ENCODE measurements around the gene KIRREL1. TPM values are rescaled to one million over a fixed set of nuclear protein-coding genes. Genes with fewer than 3 reads are reported as not detected.

The KIRREL1 gene
- total and polyA plus RNA-seq, 9 donors: 21.6 to 55.3 (median 37.3) TPM

DNA sequence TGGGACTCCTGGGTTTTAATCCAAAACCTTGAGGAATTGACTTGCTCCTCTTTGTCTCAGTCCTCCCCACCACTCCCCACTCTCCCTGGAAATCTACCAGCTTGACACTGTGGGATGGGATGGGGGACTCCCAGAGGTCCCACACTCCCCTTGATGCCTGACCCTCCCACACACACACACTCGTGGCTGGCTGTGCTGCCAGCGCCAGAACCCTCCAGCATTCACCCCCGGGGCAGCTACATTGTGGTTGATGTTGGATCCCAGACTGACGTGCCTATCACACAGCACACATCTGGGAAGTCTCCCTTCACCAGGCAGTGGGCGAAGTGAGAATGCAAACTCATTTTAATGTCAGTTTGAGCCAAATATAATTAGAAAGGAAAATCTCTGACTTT, 10.0 kb downstream of the KIRREL1 start:
- H3K36me3 ChIP-seq (ENCODE audit: control insufficient read depth, insufficient read depth, low read length): peaks cover 9% of the 10 kb centered on the region
- peaks cover 46% of the 10 kb centered on the region for H3K4me1 ChIP-seq (ENCODE audit: control insufficient read depth, insufficient read depth, low read length)
- WGBS (ENCODE audit: insufficient coverage): 40% methylated on average over 2 of the region's 5 CpGs
- DNase-seq: no peak
- H3K4me3 ChIP-seq (ENCODE audit: low read length): no peak overlapping the region
- no peaks in the 10 kb centered on the region for H3K27me3 ChIP-seq (ENCODE audit: control insufficient read depth, insufficient read depth, low read length)
- H3K27ac ChIP-seq (ENCODE audit: low read length): peak overlapping the region; percentile 66
- no peaks in the 10 kb centered on the region for H3K9me3 ChIP-seq (replicated peaks; ENCODE audit: control insufficient read depth, low read depth, low read length)

DNA sequence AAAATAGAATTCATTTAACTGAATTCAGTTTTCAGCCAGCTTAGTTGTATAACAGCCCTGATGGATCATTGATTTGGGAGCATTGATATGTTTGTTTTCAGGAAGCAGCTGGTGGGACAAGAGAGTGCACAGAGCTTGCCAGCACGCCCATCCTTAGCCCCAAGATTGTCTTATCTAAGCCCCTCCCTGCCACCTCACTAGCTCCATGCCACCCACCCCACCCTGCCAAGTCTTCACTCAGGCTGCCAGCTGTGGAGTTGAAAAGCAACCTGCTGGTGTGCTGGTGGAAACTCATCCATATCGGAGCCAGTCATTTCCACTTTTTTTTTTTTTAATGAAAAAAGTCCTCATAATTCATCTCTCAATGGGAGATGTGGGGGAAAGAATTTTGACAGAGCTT, 11.8 kb downstream of the KIRREL1 start:
- no CpG with 5 or more reads among the region's 2 CpGs for WGBS (ENCODE audit: insufficient coverage)
- Histone ChIP-seq H3K9me3 (replicated peaks; ENCODE audit: control insufficient read depth, low read depth, low read length) (no peaks in the 10 kb centered on the region), H3K36me3 (ENCODE audit: control insufficient read depth, insufficient read depth, low read length) (peaks cover 9% of the 10 kb centered on the region), H3K4me3 (ENCODE audit: low read length) (no peak overlapping the region), H3K27me3 (ENCODE audit: control insufficient read depth, insufficient read depth, low read length) (no peaks in the 10 kb centered on the region), H3K4me1 (ENCODE audit: control insufficient read depth, insufficient read depth, low read length) (peaks cover 60% of the 10 kb centered on the region), H3K27ac (ENCODE audit: low read length) (no peak overlapping the region)
- no peak for DNase-seq

DNA sequence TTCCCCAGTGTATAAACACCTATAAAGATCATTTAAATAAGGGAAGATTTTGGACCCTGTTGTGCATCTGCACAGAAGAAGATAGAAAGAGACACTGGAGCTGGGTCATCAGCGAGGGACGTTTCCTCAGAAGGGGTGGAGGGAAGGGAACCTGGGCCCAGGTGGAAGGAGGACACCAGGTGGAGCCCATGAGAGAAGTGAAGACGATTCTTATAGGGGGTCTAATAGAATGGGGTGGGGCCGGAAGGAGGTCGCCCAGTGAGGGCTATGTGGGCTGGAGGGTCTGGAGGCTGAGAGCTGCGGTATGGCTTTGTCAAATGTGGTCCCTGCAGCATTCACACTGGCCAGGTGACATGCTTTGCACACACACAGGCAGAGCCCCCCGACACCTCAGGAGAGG, 13.7 kb downstream of the KIRREL1 start:
- Histone ChIP-seq H3K36me3 (ENCODE audit: control insufficient read depth, insufficient read depth, low read length) (peaks cover 9% of the 10 kb centered on the region), H3K27ac (ENCODE audit: low read length) (peak overlapping the region; percentile 91), H3K27me3 (ENCODE audit: control insufficient read depth, insufficient read depth, low read length) (no peaks in the 10 kb centered on the region), H3K9me3 (replicated peaks; ENCODE audit: control insufficient read depth, low read depth, low read length) (no peaks in the 10 kb centered on the region), H3K4me1 (ENCODE audit: control insufficient read depth, insufficient read depth, low read length) (peaks cover 73% of the 10 kb centered on the region), H3K4me3 (ENCODE audit: low read length) (no peak overlapping the region)
- WGBS (ENCODE audit: insufficient coverage): 64% methylated on average over 5 of the region's 7 CpGs
- no peak for DNase-seq

DNA sequence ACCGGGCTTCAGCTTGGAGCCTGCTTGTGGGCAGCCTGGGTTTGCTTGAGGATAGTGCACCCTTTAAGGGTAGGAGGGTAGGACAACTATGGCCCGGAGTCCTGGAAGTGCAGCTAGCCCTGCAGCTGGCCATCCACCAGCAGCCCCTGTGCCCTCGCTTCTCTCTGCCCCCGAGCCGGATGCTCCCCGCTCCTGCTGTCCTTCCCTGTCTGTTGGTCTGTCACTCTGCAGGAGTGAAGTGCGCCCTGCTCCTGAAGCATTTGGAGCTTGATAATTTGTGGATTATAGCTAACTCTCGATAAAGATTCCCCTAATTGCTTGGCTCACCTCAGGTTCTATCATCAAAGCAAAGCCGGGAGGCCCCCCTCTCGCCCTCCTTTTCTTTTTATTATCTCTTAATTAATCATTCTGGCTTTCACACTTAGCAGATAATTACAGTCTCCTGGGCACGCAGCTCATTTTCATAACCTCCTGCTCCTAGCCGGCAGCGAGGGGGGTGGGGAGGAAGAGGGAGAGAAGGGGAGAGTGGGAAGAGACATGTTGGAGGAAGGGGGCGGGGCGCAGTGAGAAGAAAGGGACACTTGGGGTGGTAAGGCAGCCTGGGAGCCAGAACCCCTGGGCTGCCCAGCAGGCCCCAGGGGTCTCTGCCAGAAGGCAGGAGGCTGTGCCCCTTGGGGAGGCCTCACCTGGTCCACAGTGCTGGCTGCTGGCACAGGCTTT, 14.4 kb downstream of the KIRREL1 start:
- Histone ChIP-seq H3K9me3 (replicated peaks; ENCODE audit: control insufficient read depth, low read depth, low read length) (no peaks in the 10 kb centered on the region), H3K4me3 (ENCODE audit: low read length) (no peak overlapping the region), H3K36me3 (ENCODE audit: control insufficient read depth, insufficient read depth, low read length) (peaks cover 9% of the 10 kb centered on the region), H3K4me1 (ENCODE audit: control insufficient read depth, insufficient read depth, low read length) (peaks cover 67% of the 10 kb centered on the region), H3K27ac (ENCODE audit: low read length) (peak overlapping the region; percentile 91), H3K27me3 (ENCODE audit: control insufficient read depth, insufficient read depth, low read length) (no peaks in the 10 kb centered on the region)
- DNase-seq: no peak
- WGBS (ENCODE audit: insufficient coverage): 33% methylated on average over 4 of the region's 15 CpGs

DNA sequence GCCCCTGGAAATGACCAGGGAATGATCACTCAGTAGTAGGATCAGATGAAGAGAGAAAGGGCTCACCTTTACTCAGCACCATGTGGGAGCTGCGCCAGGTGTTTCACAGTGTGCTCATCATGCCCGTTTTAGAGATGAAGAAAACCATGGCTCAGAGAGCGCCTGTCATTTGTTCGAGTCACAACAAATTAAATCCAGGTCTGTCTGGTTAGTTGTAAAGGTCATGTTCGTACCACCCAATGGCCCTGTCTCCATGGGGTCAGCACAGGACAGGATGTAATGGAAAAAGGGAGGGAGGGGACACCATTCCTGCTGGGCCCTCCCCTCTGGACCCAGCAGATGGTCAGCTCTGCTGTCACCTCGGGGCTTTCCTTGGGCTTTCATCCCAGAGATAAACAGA, 15.2 kb downstream of the KIRREL1 start:
- H3K4me1 ChIP-seq (ENCODE audit: control insufficient read depth, insufficient read depth, low read length): peaks cover 61% of the 10 kb centered on the region
- peaks cover 9% of the 10 kb centered on the region for H3K36me3 ChIP-seq (ENCODE audit: control insufficient read depth, insufficient read depth, low read length)
- H3K9me3 ChIP-seq (replicated peaks; ENCODE audit: control insufficient read depth, low read depth, low read length): no peaks in the 10 kb centered on the region
- peak overlapping the region; percentile 91 for H3K27ac ChIP-seq (ENCODE audit: low read length)
- 50% methylated on average over 5 of the region's 6 CpGs for WGBS (ENCODE audit: insufficient coverage)
- H3K4me3 ChIP-seq (ENCODE audit: low read length): no peak overlapping the region
- no peak for DNase-seq
- no peaks in the 10 kb centered on the region for H3K27me3 ChIP-seq (ENCODE audit: control insufficient read depth, insufficient read depth, low read length)

DNA sequence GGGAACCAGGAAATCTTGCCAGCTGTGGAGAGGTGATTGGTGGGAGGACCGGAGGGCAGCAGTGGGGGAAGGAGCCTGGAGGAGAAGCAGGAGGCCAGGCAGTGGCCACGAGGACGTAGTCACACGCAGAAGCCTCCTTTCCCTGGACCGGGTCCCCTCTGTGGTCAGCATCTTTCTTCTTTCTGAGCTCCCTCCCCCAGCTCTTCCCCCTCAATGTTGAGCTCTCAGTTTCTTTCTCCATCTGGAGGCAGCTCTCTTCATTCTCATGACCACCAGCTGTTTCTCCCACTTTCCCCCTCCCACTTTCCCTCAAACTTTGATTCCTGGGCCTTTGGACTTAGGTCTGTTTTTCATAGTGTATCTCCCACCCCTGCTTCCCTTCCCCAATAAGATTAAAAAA, 18.3 kb downstream of the KIRREL1 start:
- no peaks in the 10 kb centered on the region for H3K9me3 ChIP-seq (replicated peaks; ENCODE audit: control insufficient read depth, low read depth, low read length)
- H3K4me1 ChIP-seq (ENCODE audit: control insufficient read depth, insufficient read depth, low read length): peaks cover 70% of the 10 kb centered on the region
- WGBS (ENCODE audit: insufficient coverage): 17% methylated on average over 2 of the region's 5 CpGs
- H3K36me3 ChIP-seq (ENCODE audit: control insufficient read depth, insufficient read depth, low read length): no peaks in the 10 kb centered on the region
- H3K27me3 ChIP-seq (ENCODE audit: control insufficient read depth, insufficient read depth, low read length): no peaks in the 10 kb centered on the region
- peak; percentile 66 for DNase-seq
- peak overlapping the region; percentile 91 for H3K27ac ChIP-seq (ENCODE audit: low read length)
- H3K4me3 ChIP-seq (ENCODE audit: low read length): no peak overlapping the region

DNA sequence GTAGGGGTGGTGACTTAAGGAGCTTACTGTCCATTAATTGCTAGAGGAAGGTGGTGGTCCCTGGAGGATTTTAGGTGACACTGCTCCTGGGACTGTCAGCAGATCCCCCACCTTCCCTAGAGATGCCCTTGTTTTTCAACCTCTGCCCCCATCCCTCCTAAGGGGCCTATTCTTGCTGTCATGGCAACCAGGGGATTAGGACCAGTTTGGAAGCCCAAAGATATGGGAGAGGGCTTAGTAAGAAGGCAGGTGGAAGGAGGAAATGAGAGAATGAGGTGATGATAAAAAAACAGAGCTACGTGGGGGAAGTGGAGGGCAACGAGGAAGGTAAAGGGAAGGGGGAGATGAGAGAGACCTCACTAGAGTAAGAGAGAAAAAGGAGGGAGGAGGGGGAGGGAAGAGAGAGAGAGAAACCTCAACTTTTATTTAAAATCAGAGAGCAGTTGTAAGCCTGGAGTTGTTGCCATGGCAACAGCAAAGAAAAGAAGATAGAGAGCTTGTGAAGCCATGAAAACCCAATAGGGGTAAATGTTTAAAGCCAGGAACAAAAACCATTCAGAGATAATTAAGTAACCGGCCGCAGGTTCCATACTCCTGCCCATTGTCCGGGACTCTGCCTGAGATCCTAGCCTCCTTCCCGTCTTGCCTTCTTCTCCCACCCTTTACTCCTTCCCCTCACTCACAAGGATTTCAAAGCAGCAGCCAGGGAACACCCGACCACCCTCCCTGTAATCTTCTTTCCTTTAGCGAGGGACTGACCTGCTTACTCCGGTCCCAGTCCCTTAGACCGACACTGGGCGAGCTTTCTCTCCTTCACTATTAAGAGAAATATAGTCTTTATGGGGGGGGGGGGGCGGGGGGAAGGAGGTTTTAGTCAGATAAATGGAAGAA, 20.6 kb downstream of the KIRREL1 start:
- Histone ChIP-seq H3K27ac (ENCODE audit: low read length) (peak overlapping the region; percentile 45), H3K27me3 (ENCODE audit: control insufficient read depth, insufficient read depth, low read length) (no peaks in the 10 kb centered on the region), H3K4me3 (ENCODE audit: low read length) (no peak overlapping the region), H3K4me1 (ENCODE audit: control insufficient read depth, insufficient read depth, low read length) (peaks cover 66% of the 10 kb centered on the region), H3K36me3 (ENCODE audit: control insufficient read depth, insufficient read depth, low read length) (no peaks in the 10 kb centered on the region), H3K9me3 (replicated peaks; ENCODE audit: control insufficient read depth, low read depth, low read length) (no peaks in the 10 kb centered on the region)
- WGBS (ENCODE audit: insufficient coverage): 25% methylated on average over 6 of the region's 12 CpGs
- DNase-seq: peak; percentile 89

DNA sequence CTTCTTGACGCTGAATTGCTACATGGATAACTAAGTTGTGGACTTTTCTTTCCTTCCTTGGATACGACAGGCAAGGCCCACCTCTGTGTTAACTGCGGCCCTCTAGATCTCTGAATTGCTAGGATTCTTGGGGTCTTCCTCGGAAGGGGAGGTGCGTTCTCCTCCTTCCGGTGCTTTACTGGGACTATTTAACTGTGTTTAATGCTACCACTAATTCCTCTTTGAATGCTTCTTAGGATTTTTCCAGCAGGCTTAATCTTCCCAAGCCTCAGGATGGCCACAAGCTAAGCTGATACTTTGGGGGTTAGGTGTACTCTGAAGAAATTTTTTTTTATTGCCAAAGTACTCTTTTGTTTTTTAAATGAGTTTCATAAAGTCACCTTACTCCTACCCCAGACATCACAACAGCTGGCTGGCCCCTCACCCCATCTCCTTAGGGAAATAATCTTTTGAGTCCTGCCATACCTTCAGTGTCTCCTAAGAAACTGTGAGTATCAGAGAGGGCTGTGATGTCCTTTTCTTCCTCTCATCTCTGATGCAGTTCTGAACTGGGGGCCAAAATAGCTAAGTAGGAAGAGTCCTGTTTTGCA, 21.4 kb downstream of the KIRREL1 start:
- Histone ChIP-seq H3K27ac (ENCODE audit: low read length) (peak overlapping the region; percentile 21), H3K9me3 (replicated peaks; ENCODE audit: control insufficient read depth, low read depth, low read length) (no peaks in the 10 kb centered on the region), H3K4me1 (ENCODE audit: control insufficient read depth, insufficient read depth, low read length) (peaks cover 68% of the 10 kb centered on the region), H3K36me3 (ENCODE audit: control insufficient read depth, insufficient read depth, low read length) (no peaks in the 10 kb centered on the region), H3K4me3 (ENCODE audit: low read length) (no peak overlapping the region), H3K27me3 (ENCODE audit: control insufficient read depth, insufficient read depth, low read length) (no peaks in the 10 kb centered on the region)
- no CpG with 5 or more reads among the region's 6 CpGs for WGBS (ENCODE audit: insufficient coverage)
- DNase-seq: no peak

DNA sequence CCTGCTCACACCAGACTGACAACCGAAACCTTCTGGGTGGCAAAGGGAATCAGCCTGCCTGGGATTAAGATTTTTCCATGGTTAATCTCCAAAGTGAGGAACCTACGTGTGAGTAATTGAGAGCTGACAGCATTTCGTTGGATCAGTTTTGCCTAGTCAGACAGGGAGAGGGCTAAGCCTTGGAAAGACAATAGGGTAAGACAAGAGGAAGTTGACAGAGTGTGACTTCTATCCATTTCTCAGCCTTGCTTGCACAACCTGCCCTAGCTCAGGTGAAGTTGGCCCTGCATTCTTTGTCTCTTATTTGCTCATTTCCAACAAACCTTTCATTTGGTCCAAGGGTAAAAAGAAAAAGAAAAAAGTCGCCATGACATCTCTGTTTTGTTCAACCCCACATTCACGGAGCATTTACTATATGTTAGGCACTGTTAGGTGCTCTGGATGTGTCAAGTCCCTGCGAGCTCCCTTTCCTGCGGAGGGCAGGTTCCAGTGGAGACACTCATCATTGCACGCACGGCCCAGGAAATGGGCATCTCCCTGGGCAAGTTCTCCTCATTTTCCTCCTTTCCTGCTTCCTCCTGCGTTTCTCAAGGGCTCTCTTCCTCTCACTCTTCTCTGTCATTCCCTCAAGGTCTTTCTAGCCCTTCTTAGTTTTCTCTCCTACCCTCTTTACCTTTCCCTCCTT, 23.3 kb downstream of the KIRREL1 start:
- Histone ChIP-seq H3K4me3 (ENCODE audit: low read length) (no peak overlapping the region), H3K27me3 (ENCODE audit: control insufficient read depth, insufficient read depth, low read length) (no peaks in the 10 kb centered on the region), H3K27ac (ENCODE audit: low read length) (peak overlapping the region; percentile 39), H3K4me1 (ENCODE audit: control insufficient read depth, insufficient read depth, low read length) (peaks cover 58% of the 10 kb centered on the region), H3K9me3 (replicated peaks; ENCODE audit: control insufficient read depth, low read depth, low read length) (no peaks in the 10 kb centered on the region), H3K36me3 (ENCODE audit: control insufficient read depth, insufficient read depth, low read length) (no peaks in the 10 kb centered on the region)
- 65% methylated on average over 7 of the region's 10 CpGs for WGBS (ENCODE audit: insufficient coverage)
- DNase-seq: no peak
